Gastrocnemius medialis (tissue), 4 donors: ENCODE results near the gene TLE4. TPM values are rescaled to one million over a fixed set of nuclear protein-coding genes. Genes with fewer than 3 reads are reported as not detected.
"Not testable (repeated sequence)": the region's sequence is repeated elsewhere in the genome, so short reads cannot be mapped to it uniquely, and the experiment has no call there.

Source experiments
- ATAC-seq, 2 donors: fragments of 150-250 bp; one replicate each; pipeline ENCODE4 v1.9.1; 2016
- DNase-seq, 2 donors: peaks; one replicate each; pipeline ENCODE4 v3.0.0-alpha.2; 2019
- H3K27ac ChIP-seq, 4 donors: fragments of 200-600 bp; sonication (generic); 1 replicate in 1 of 4; 2 replicates in 3 of 4; pipeline ENCODE4 v1.5.1; 2016 to 2018; ENCODE audit warnings: mild to moderate bottlenecking in 2 of 4, moderate library complexity in 1 of 4
- H3K27me3 ChIP-seq, 3 donors: fragments of 200-600 bp; sonication (generic) in 2 of 3; 1 replicate in 1 of 3; 2 replicates in 2 of 3; pipeline versions ENCODE4 v1.5.1 to v1.6.0; 2016 to 2019; ENCODE audit warnings: mild to moderate bottlenecking in 1 of 3, moderate library complexity in 1 of 3
- H3K36me3 ChIP-seq, 2 donors: fragments of 200-600 bp; sonication (generic) in 1 of 2; one replicate each; pipeline ENCODE4 v1.5.1; 2017 to 2018
- H3K4me1 ChIP-seq, 2 donors: fragments of 200-600 bp; sonication (generic) in 1 of 2; one replicate each; pipeline ENCODE4 v1.5.1; 2016 to 2017; ENCODE audit warnings: mild to moderate bottlenecking in 2 of 2
- H3K4me3 ChIP-seq, 4 donors: fragments of 200-600 bp; sonication (generic) in 3 of 4; 1 replicate in 1 of 4; 2 replicates in 3 of 4; pipeline ENCODE4 v1.5.1; 2016 to 2019; ENCODE audit warnings: mild to moderate bottlenecking in 2 of 4
- H3K9me3 ChIP-seq, 3 donors: fragments of 200-600 bp; sonication (generic) in 2 of 3; 1 replicate in 1 of 3; 2 replicates in 2 of 3; pipeline ENCODE4 v1.5.1; 2016 to 2019
- POLR2A ChIP-seq, 2 donors: fragments of 450-650 bp; IDR thresholded peaks; one replicate each; pipeline ENCODE4 v1.6.1; 2017; ENCODE audit warnings: antibody characterized with exemption in 2 of 2, mild to moderate bottlenecking in 2 of 2, moderate library complexity in 2 of 2
- in situ Hi-C, 4 donors: fragments of 200-750 bp; cut with MboI; loops; one replicate each; pipeline versions ENCODE4 v1.15.0 to v1.8.0; 2017; ENCODE audit warnings: low sequenced_read_pairs in 4 of 4
- intact Hi-C: fragments of 100-400 bp; cut with DNase I; formaldehyde crosslinking; loops from one replicate; pipeline ENCODE4 v1.15.1; 2023; ENCODE audit warnings: low total_unique reads
- total RNA-seq, 4 donors: library from RNA; depleted of rRNA; stranded (reverse); fragments of >200 nt; gene quantifications; one replicate each; pipeline versions ENCODE4 v1.1.0 to v1.2.3, GENCODE V29; 2016
- TF ChIP-seq, protein P1 (sequence below), 5 experiments: fragments of 450-650 bp in 3 of 5; fragments of 200-600 bp in 2 of 5; sonication (generic) in 2 of 5; IDR thresholded peaks in 4 of 5; conservative IDR thresholded peaks in 1 of 5; 1 replicate in 4 of 5; 2 replicates in 1 of 5; pipeline ENCODE4 v1.5.1; 2016 to 2019; ENCODE audit warnings: antibody characterized with exemption in 5 of 5, mild to moderate bottlenecking in 3 of 5, moderate library complexity in 3 of 5

Gene TLE4
- total RNA-seq, 4 donors from 2014 or later: 30.1 to 64.6 (median 43.4) TPM

DNA sequence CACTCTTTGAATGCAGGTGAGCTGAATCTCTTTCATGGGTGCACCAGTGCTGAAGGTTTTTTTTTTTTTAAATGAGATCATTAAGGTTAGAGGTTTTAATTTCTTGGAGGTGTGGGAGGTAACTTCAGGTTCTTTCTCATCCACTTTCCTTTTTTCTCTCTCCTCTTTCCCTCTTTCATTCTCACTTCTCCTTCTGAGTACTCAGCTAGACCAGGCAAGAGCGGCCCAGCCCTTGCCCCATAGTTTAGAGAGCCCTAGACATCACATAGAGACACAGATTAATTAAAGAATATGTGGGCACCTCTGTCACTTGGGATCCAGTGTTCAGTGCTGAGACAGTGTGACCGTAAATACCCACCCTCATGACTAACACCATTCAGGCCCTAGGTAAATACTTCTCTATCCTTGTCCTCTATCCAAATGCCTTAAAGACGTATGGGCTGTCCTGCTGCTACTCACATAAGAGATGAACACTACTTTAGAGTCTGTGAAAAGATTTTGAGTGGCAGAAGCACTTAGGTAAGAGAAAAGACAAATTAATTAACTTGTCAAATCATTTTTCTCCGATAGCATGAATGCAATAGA is 174.1 kb downstream of the TLE4 start:
- Histone ChIP-seq H3K9me3 (no peaks in the 10 kb centered on the region), H3K4me3 (no peak overlapping the region), H3K27ac (no peak overlapping the region), H3K4me1 (peaks cover 9% of the 10 kb centered on the region in 2 donors), H3K27me3 (no peaks in the 10 kb centered on the region), H3K36me3 (no peaks in the 10 kb centered on the region)
- no peak for DNase-seq
- TF ChIP-seq, protein P1, sequence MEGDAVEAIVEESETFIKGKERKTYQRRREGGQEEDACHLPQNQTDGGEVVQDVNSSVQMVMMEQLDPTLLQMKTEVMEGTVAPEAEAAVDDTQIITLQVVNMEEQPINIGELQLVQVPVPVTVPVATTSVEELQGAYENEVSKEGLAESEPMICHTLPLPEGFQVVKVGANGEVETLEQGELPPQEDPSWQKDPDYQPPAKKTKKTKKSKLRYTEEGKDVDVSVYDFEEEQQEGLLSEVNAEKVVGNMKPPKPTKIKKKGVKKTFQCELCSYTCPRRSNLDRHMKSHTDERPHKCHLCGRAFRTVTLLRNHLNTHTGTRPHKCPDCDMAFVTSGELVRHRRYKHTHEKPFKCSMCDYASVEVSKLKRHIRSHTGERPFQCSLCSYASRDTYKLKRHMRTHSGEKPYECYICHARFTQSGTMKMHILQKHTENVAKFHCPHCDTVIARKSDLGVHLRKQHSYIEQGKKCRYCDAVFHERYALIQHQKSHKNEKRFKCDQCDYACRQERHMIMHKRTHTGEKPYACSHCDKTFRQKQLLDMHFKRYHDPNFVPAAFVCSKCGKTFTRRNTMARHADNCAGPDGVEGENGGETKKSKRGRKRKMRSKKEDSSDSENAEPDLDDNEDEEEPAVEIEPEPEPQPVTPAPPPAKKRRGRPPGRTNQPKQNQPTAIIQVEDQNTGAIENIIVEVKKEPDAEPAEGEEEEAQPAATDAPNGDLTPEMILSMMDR (IDR thresholded peaks at IDR 0.05 in 4 of 5, conservative IDR thresholded peaks at IDR 0.05 in 1 of 5): no peak
- in situ Hi-C loops (no loop called here), intact Hi-C loops (no loop called here)
- ATAC-seq: no peak

DNA sequence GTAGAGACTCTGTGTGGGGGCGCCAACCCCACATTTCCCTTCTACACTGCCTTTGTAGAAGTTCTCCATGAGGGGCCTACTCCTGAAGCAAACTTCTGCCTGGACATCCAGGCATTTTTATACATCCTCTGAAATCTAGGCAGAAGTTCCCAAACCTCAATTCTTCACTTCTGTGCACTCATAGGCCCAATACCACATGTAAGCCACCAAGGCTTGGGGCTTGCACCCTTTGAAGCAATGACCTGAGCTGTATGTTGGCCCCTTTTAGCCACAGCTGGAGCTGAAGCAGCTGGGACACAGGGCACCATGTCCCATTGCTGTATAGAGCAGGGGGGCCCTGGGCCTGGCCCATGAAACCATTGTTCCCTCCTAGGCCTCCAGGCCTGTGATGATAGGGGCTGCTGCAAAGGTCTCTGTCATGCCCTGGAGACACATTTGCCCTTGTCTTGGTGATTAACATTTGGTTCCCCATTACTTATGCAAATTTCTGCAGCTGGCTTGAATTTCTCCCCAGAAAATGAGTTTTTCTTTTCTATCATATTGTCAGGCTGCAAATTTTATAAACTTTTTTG is 180.2 kb downstream of the TLE4 start:
- DNase-seq, H3K27ac ChIP-seq, H3K4me3 ChIP-seq, H3K4me1 ChIP-seq, H3K36me3 ChIP-seq, intact Hi-C loops, ATAC-seq, H3K9me3 ChIP-seq, H3K27me3 ChIP-seq: not testable (repeated sequence)
- in situ Hi-C loops: loop anchor here in 1 of 4 donors (25.0 kb wide), 1 partner anchor 90 kb away; no protein-coding TSS in a partner anchor

DNA sequence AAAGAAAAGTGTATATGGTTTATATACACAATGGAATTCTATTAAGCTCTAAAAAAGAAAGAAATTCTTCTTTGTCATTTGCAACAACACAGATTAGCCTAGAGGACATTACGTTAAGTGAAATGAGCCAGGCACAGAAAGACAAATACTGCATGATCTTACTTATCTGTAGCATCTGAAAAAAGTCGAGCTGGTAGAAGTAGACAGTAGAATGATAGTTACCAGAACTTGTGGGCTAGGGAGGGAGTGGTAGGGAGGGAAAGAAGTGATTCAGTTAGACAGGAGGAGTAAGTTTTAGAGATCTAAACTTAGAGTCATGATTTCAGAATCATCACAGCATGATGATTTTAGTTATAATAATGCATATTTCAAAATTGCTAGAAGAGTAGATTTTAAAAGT is 184.6 kb downstream of the TLE4 start:
- TF ChIP-seq, protein P1 (IDR thresholded peaks at IDR 0.05 in 4 of 5, conservative IDR thresholded peaks at IDR 0.05 in 1 of 5): no peak
- TF ChIP-seq POLR2A (IDR thresholded peaks at IDR 0.05): no peak
- Histone ChIP-seq H3K27me3 (no peaks in the 10 kb centered on the region), H3K36me3 (no peaks in the 10 kb centered on the region), H3K27ac (no peak overlapping the region), H3K4me1 (no peaks in the 10 kb centered on the region), H3K9me3 (no peaks in the 10 kb centered on the region), H3K4me3 (no peak overlapping the region)
- intact Hi-C loops: no loop called here
- in situ Hi-C loops: loop anchor here in 1 of 4 donors (25.0 kb wide), 1 partner anchor 94 kb away; no protein-coding TSS in a partner anchor
- ATAC-seq (no peak), DNase-seq (no peak)

DNA sequence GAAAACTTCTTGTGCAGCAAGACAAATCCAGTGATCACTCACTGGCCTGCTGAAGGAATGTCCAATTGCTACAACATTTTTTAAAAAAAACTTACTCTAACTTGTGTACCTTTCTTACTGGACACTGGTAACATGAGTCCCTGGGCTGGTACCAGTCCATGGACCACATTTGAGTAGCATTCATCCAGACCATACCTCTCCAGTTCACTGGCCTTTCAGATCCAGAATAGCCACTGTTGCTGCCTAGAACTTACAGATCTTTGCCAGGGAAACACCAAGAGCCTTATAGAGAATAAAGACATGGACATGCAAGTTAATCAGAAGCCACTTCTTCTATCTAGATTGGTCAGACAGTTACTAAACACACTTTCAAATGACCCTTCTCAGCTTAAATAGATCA is 185.3 kb downstream of the TLE4 start:
- H3K4me1 ChIP-seq: no peaks in the 10 kb centered on the region
- in situ Hi-C loops (loop anchor here in 1 of 4 donors (25.0 kb wide), 1 partner anchor 95 kb away; no protein-coding TSS in a partner anchor), intact Hi-C loops (no loop called here)
- H3K27me3 ChIP-seq: no peaks in the 10 kb centered on the region
- ATAC-seq (no peak), DNase-seq (no peak)
- H3K4me3 ChIP-seq: no peak overlapping the region
- H3K36me3 ChIP-seq: no peaks in the 10 kb centered on the region
- no peaks in the 10 kb centered on the region for H3K9me3 ChIP-seq
- no peak overlapping the region for H3K27ac ChIP-seq
- no peak for TF ChIP-seq POLR2A (IDR thresholded peaks at IDR 0.05)

DNA sequence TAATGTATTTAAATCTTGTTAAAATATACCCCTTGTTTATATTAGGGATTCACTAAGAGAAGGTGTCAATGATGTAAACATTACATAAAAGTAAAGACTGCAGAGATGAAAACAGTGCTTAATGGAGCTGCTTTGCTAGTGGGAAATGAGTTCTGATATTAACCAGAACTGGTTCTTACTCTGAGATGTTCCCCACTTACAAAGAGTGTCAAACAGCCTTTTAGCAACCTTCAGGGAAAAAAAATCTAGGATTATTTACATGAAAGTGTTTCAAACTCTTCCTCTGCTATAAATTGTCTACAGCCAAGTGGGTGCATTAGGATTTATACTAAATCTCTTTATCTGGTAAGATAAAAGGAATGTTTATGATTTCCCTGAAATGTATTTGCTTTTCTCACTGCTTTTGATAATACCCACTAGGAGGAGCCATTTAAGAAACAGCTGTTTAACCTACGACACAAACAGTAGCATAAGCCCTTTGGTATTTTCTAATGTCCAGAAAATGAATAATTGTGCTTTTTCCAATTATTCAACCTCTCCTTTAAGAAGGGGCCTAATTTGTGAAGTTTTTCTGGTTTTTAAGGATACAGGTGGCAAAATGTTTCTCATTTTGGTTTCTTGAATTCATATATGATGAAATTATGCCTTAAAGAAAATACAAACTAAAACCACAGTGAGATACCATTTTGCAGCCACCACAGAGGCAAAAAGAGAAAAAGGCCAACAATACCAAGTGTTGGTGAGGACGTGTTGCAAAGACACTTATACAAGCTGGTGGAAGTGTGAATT is 186.3 kb downstream of the TLE4 start:
- H3K4me3 ChIP-seq: no peak overlapping the region
- intact Hi-C loops (no loop called here), in situ Hi-C loops (loop anchor here in 1 of 4 donors (25.0 kb wide), 1 partner anchor 96 kb away; no protein-coding TSS in a partner anchor)
- ATAC-seq: no peak
- H3K36me3 ChIP-seq: no peaks in the 10 kb centered on the region
- no peaks in the 10 kb centered on the region for H3K9me3 ChIP-seq
- no peaks in the 10 kb centered on the region for H3K4me1 ChIP-seq
- H3K27me3 ChIP-seq: no peaks in the 10 kb centered on the region
- DNase-seq: no peak
- TF ChIP-seq, protein P1 (IDR thresholded peaks at IDR 0.05 in 4 of 5, conservative IDR thresholded peaks at IDR 0.05 in 1 of 5): peak in 1 of 5 experiments; percentile 27
- TF ChIP-seq POLR2A (IDR thresholded peaks at IDR 0.05): no peak
- H3K27ac ChIP-seq: no peak overlapping the region
